Activated naive CD4-positive, alpha-beta T cell treated with anti-CD3 and anti-CD28 coated beads, Interleukin-2, amount 50 U/mL, for 24 hours (primary cell): Measurements from ENCODE around the gene CBX6.
A peak's percentile ranks its signal among the peaks of the same experiment; 100 is the strongest.
"Not testable (repeated sequence)": the region's sequence is repeated elsewhere in the genome, so short reads cannot be mapped to it uniquely, and the experiment has no call there.

Experiments used
- H3K27ac Mint-ChIP-seq: one replicate; pipeline ENCODE4 v1.8.0; 2021; ENCODE audit warnings: mild to moderate bottlenecking, mixed read lengths
- H3K27me3 Mint-ChIP-seq: one replicate; pipeline ENCODE4 v1.8.0; 2021; ENCODE audit warnings: mixed read lengths
- H3K36me3 Mint-ChIP-seq: one replicate; pipeline ENCODE4 v1.8.0; 2021; ENCODE audit warnings: mixed read lengths
- H3K4me1 Mint-ChIP-seq: one replicate; pipeline ENCODE4 v1.8.0; 2021; ENCODE audit warnings: mixed read lengths
- H3K4me3 Mint-ChIP-seq: one replicate; pipeline ENCODE4 v1.8.0; 2021; ENCODE audit warnings: mild to moderate bottlenecking, mixed read lengths
- H3K9me3 Mint-ChIP-seq: one replicate; pipeline ENCODE4 v1.8.0; 2021; ENCODE audit warnings: mixed read lengths

CBX6 gene

DNA sequence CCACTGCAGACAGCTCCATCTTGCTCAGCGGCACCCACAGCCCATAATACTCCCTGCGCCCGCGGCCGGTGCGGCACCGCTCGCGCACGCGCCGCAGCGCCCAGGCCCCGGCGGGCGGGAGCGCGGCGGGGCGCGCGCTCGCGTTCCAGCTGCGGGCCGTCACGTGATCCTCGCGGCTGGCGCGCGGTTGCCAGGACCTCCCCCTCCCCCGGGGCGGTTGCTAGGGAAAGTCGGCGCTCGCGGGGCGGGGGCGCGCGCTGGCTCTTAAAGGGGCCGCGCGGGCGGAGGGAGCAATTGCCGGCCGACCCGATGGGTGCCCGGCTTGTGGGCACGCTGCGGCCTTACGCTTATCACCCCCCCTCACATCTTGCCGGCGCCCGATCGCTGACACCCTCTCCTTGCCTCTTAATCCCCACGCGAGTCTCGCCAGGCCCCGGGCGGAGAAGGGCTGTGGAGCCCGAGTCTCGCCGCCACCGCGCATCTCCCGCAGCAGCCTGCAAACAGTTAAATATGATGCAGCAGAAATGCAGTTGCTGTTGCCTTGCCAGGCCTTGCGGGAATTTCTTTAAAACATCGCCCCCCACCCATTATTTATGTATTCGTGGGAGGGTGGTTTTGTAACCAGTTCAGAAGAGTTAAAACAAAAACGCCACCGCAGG, at the start of gene CBX6:
Gene CBX6 (minus strand): TSS at position 45 of the 659 bp plus-strand sequence. CDS start 26 bp downstream, at position 19.
- Mint-ChIP-seq H3K4me1 (peaks cover 60% of the 10 kb centered on the region), H3K27me3 (no peaks in the 10 kb centered on the region), H3K36me3 (peaks cover 6% of the 10 kb centered on the region), H3K4me3 (peak within 1 kb of the TSS; percentile 94), H3K9me3 (no peaks in the 10 kb centered on the region), H3K27ac (peak within 1 kb of the TSS; percentile 97)

DNA sequence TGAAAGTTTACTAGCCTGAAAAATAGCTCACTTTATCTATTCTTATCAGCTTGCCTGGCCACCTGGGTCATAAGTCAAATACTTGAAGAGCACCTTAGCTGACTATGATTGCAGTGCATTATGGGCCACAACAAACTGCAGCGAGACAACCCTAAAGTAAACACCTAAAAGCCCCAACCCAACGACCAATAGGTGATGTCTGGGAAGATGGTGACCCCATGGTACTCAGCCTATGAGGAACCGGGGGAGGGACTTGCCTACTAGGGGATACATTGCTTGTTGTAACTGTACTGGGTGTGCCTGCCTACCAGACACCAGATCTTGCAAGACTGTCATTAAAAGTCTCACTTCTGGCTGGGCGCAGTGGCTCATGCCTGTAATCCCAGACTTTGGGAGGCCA, 49.8 kb upstream of the CBX6 start:
- no peak overlapping the region for H3K27ac Mint-ChIP-seq
- H3K4me3 Mint-ChIP-seq: no peak overlapping the region
- H3K9me3 Mint-ChIP-seq: no peaks in the 10 kb centered on the region
- peaks cover 3% of the 10 kb centered on the region for H3K4me1 Mint-ChIP-seq
- H3K36me3 Mint-ChIP-seq: no peaks in the 10 kb centered on the region
- H3K27me3 Mint-ChIP-seq: peaks cover 7% of the 10 kb centered on the region

DNA sequence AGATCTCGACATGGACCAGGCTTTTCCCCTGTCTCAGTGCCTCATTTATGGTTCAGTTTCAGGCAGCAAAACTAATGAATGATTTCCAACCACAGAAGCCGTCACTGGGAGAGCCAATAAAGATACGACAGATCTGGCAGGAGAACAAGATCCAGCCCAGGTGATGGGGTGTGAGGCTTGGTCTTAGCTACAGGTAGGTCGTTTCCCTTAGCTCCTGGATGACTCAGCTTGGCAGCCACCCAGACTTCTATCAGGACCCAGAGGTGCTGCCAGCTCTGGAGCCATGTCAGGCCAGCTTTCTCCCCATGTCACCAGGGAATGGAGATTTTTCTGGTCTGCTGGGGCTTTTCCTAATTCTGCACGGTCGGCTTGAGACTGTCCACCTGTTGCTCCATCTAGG, 49.1 kb upstream of the CBX6 start:
- H3K36me3 Mint-ChIP-seq: no peaks in the 10 kb centered on the region
- peaks cover 3% of the 10 kb centered on the region for H3K4me1 Mint-ChIP-seq
- H3K4me3 Mint-ChIP-seq: no peak overlapping the region

DNA sequence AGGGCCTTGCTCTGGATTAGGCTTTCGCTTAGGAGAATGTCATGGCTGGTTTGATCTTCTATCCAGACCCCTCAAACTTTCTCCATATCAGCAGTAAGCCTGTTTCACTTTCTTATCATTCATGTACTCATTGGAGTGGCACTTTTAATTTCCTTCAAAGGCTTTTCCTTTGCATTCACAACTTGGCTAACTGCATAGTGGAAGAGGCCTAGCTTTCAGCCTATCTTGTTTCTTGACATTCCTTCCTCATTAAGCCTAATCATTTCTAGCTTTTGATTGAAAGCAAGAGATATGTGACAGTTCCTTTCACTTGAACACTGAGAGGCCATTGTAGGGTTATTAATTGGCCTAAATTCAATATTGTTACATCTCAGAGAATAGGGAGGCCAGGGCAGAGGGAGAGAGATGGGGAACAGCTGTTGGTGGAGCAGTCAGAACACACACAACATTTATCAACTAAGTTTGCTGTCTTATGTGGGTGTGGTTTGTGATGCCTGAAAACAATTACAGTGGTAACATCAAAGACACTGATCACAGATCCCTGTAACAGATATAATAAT, 47.7 kb upstream of the CBX6 start:
- no peaks in the 10 kb centered on the region for H3K36me3 Mint-ChIP-seq
- no peak overlapping the region for H3K27ac Mint-ChIP-seq
- H3K9me3 Mint-ChIP-seq: no peaks in the 10 kb centered on the region

More for the DNA sequence above, 49.1 kb upstream of the CBX6 start:
- Mint-ChIP-seq H3K27me3 (peaks cover 7% of the 10 kb centered on the region), H3K9me3 (no peaks in the 10 kb centered on the region), H3K27ac (no peak overlapping the region)

DNA sequence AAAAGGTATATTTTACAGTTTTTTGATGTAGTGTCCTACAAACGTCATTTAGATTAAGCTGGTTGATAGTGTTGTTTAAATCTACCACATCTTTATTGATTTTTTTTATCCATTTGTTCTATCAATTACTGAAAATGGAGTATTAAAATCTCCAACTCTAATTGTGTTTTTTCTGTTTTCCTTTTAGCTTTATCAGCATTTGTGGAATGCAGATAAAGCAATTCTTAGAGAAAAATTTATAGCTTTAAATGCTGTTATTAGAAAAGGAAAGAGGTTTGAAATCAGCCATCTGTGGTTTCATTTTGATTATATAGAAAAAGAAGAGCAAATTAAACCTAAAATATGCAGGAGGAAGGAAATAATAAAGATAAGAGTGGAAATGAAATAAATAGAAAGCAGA, 39.4 kb upstream of the CBX6 start:
- H3K27me3 Mint-ChIP-seq: peaks cover 5% of the 10 kb centered on the region
- H3K9me3 Mint-ChIP-seq: no peaks in the 10 kb centered on the region
- no peaks in the 10 kb centered on the region for H3K4me1 Mint-ChIP-seq
- no peaks in the 10 kb centered on the region for H3K36me3 Mint-ChIP-seq
- H3K4me3 Mint-ChIP-seq: no peak overlapping the region
- no peak overlapping the region for H3K27ac Mint-ChIP-seq

More for the DNA sequence above, 47.7 kb upstream of the CBX6 start:
- Mint-ChIP-seq H3K27me3 (peaks cover 7% of the 10 kb centered on the region), H3K4me1 (peaks cover 3% of the 10 kb centered on the region), H3K4me3 (no peak overlapping the region)

DNA sequence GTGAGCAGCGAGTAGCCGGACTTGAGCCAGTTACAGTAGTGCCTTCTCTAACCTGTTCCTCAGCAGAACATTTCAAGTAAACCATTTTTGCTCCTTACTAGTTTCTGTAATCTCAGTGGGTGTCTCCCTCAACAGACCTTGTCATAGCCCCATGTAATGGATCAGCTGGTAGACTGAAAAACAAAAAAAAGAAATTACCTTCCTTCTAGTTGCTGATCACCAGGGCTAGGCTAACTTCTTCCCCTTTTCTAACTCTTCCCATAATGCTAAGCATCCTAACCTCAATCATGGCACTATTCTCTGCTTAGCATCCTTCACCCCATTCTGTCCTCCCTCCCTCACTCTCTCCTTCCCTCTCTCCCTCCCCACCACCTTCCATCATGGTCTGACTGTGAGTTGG, 35.8 kb upstream of the CBX6 start:
- H3K27me3 Mint-ChIP-seq: peaks cover 8% of the 10 kb centered on the region
- no peak overlapping the region for H3K4me3 Mint-ChIP-seq
- peaks cover 4% of the 10 kb centered on the region for H3K36me3 Mint-ChIP-seq
- H3K27ac Mint-ChIP-seq: no peak overlapping the region
- H3K9me3 Mint-ChIP-seq: peaks cover 6% of the 10 kb centered on the region
- H3K4me1 Mint-ChIP-seq: no peaks in the 10 kb centered on the region

DNA sequence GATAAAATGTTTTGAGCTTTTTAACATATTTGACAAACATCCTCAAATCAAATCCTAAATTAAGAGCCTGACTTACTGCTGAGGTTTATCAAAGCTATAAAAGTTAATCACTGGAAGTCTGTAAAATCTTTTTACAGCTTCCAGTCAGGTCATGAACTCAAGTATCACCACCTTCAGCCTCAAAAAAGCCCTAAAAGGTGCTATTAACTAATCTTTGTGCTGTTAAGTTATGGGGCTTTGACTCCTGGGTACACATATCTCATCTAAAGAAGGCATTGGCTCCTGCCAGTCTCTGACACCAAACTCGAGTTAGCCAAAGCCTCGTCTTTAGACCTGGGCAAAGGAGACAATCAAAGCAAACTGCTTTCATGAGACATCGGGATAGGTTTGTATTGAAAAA, 34.0 kb upstream of the CBX6 start:
- Mint-ChIP-seq H3K27ac (no peak overlapping the region), H3K27me3 (peaks cover 6% of the 10 kb centered on the region), H3K36me3 (peaks cover 4% of the 10 kb centered on the region), H3K4me1 (no peaks in the 10 kb centered on the region), H3K4me3 (no peak overlapping the region), H3K9me3 (peaks cover 6% of the 10 kb centered on the region)

DNA sequence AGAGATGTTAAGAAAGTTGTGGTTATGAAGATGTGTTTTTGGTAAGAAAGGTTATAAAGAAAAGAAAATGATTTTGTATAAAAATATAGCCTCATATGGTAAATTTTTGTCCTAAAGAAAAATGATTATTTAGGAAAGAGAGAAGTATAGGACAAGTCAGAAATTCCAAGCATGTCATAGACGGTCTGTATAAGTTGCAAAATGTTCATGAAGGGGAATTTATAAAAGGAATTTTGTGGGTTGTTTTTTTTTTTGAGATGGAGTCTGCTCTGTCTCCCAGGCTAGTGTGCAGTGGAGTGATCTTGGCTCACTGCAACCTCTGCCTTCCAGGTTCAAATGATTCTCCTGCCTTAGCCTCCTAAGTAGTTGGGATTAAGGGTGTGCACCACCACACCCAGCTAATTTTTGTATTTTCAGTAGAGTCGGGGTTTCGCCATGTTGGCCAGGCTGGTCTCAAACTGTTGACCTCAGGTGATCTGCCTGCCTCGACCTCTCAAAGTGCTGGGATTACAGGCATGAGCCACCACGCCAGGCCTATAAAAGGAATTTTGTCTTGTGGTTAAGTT, 32.1 kb upstream of the CBX6 start:
- not testable (repeated sequence) for H3K36me3 Mint-ChIP-seq, H3K4me3 Mint-ChIP-seq

DNA sequence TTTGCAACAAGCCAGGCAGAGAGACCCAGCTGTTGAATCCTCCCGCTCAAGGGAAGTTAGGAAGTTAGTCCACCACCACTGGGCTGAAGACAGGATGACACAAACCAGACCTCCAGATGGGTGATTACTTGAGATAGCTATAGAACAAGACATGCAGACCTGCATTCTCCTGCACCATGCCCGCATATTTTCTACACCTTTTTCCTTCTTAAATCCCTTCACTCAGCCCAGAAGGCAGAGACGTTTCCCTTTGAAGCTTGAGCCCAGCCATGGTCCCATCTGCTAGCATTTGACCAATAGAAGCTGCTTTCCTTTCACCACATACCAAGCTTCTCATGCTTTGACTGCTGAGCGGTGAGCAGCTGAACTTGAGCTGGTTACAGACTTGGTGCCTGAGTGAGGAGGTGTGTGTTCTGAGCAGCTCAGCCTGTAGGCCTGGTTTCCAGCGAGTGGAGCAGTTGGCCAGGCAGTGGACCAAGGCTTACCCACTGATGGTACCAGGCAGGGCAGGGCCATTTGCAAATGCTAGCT, 29.2 kb upstream of the CBX6 start:
- Mint-ChIP-seq H3K27ac (no peak overlapping the region), H3K27me3 (peaks cover 4% of the 10 kb centered on the region), H3K9me3 (peaks cover 6% of the 10 kb centered on the region), H3K4me3 (no peak overlapping the region), H3K36me3 (peaks cover 4% of the 10 kb centered on the region), H3K4me1 (no peaks in the 10 kb centered on the region)

More for the DNA sequence above, 32.1 kb upstream of the CBX6 start:
- not testable (repeated sequence) for H3K9me3 Mint-ChIP-seq, H3K27me3 Mint-ChIP-seq, H3K4me1 Mint-ChIP-seq, H3K27ac Mint-ChIP-seq

DNA sequence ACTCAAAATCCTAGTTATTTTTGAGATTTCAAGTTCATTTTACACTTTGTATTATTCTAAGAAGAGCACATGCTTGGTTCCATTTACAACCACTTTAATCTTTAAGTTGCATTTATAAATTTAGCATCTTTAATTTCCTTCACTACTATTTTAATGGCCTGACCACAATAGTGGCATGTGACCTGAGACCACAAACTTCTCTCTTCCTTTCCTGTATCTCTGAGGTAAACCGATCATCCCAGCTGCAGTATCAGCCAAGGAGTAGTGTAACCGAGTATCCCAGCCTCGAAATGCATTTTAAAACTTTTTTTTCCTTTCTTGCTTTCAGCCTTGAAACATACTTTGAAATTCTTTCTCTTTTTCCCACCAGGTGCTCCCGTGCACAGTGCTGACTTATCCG, 28.7 kb upstream of the CBX6 start:
- Mint-ChIP-seq H3K27me3 (peaks cover 4% of the 10 kb centered on the region), H3K9me3 (peaks cover 6% of the 10 kb centered on the region), H3K27ac (no peak overlapping the region), H3K4me1 (no peaks in the 10 kb centered on the region), H3K4me3 (no peak overlapping the region), H3K36me3 (peaks cover 4% of the 10 kb centered on the region)

DNA sequence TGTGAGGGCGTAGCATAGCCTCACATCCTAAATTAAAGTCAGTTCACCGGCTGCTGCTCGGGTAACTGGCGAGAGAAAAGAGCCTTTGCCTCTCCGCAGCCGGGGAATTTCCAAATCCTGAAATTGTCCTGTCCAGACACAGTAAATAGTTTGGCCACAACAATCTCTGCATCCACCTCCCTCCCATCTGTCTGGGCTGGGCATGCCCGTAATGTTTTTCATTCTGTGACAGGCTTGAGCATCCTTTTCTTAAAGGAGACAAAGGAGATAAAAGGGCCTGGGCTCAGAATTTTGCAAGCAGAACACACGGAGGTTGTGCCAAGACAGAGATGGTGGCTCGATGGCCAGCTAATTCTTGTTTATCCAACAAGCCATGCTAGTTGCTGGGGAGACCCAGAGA, 19.2 kb upstream of the CBX6 start:
- no peaks in the 10 kb centered on the region for H3K36me3 Mint-ChIP-seq

DNA sequence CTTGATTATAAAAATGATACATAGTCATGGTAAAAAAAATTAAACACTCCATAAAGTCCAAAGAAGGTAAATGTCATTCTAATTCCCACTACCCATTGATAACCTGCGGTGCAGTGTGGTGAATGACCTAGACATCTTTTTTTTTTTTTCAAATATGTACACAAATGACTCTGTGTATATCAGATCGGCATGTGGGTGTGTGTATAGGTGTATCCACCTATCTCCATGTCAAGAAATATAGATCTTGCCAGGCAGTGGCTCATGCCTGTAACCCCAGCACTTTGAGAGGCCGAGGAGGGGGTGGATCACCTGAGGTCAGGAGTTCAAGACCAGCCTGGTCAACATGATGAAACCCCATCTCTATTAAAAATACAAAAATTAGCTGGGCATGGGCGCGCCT, 18.4 kb upstream of the CBX6 start:
- Mint-ChIP-seq H3K4me3 (no peak overlapping the region), H3K9me3 (no peaks in the 10 kb centered on the region), H3K36me3 (no peaks in the 10 kb centered on the region), H3K27ac (no peak overlapping the region), H3K4me1 (no peaks in the 10 kb centered on the region), H3K27me3 (no peaks in the 10 kb centered on the region)

More for the DNA sequence above, 19.2 kb upstream of the CBX6 start:
- Mint-ChIP-seq H3K4me3 (no peak overlapping the region), H3K27ac (no peak overlapping the region), H3K9me3 (no peaks in the 10 kb centered on the region), H3K27me3 (no peaks in the 10 kb centered on the region), H3K4me1 (no peaks in the 10 kb centered on the region)

DNA sequence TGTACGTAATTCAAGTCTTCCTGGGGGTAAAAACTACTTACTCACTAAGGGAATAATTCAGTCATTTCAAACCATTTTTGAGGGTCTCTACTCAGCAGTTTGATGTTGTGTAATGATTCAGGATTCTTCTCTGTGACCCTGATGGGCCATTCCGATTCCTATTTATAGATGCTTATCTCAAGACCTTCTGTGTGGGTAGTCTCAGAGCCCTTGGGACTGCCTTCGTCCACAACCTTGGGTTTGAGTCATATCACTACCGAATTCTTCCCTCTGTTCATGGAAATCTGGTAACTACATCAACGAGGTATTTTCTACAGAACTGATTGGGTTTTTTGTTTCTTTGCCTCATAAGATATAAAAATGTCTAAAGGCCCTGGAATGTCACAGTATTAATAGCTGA, 14.3 kb upstream of the CBX6 start:
- Mint-ChIP-seq H3K36me3 (no peaks in the 10 kb centered on the region), H3K27me3 (no peaks in the 10 kb centered on the region), H3K4me1 (peaks cover 22% of the 10 kb centered on the region), H3K27ac (no peak overlapping the region), H3K4me3 (no peak overlapping the region), H3K9me3 (no peaks in the 10 kb centered on the region)

DNA sequence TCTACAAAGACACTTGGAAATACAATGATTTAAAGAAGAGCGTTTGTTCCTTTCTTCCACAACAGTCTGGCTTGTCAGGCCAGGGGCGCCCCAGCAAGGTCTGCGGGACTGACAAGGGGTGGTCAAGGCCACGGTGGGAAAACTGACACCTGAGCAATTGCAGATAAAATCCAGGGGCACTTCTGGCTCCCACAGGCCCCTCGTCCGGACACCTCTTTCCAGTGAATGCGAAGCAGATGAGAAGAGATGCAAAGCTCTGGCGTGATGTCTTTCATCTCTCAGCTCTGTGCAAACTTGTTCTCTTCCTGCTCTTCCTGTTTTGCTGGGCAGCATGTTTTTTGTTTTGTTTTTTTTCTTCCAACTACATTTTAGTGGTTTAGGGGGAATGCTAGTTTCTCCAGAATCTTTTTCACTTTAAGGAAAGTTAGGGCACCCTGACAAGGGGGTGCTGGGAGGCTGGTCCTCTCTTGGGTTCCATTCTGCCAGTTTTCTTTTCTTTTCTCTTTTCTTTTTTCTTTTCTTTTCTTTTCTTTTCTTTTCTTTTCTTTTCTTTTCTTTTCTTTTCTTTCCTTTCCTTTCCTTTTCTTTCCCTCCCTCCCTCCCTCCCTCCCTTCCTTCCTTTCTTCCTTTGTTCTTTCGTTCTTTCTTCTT, 11.1 kb upstream of the CBX6 start:
- peak overlapping the region; percentile 55 for H3K27ac Mint-ChIP-seq
- peak overlapping the region; percentile 70 for H3K4me3 Mint-ChIP-seq
- H3K27me3 Mint-ChIP-seq: no peaks in the 10 kb centered on the region
- no peaks in the 10 kb centered on the region for H3K36me3 Mint-ChIP-seq
- H3K4me1 Mint-ChIP-seq: peaks cover 25% of the 10 kb centered on the region
- H3K9me3 Mint-ChIP-seq: no peaks in the 10 kb centered on the region

DNA sequence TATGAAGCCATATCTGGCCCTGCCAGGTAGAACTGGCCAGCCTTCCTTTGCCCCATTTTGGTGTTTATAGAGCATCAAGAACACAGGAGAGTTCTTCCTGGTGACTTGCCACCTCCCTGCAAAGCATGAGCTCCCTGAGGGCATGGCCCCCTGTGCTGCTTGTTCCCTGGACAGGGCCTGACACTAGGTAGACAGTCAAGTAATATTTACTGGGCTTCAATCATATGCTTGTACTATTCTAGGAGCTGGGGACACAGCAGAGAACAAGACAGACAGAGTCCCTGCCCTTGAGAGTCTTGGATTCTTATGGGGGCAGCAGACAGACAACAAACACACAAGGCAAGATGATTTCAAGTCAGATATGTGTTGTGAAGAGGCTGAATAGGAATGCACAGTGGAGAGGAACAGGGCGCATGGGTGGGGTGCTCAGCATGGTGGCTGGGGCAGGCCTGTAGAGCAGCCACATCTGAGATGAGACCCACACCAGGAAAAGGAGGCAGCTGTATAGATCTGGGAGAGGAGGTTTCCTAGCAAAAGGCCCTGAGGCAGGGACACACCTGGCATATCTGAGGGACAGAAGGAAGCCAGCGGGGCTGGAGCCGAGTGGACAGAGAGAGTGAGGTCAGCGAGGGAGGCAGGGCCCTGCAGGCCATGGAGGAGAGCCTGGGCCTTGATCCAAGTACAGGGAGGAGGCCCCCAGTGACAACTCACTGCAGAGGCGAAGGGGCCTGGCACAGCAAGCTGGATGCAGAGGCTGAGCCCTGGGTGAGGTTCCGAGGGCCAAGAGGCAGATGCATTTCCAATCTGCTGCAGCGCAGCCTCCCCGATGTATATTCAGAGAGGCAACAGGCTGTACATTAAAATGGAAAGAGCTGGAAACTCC, 10.2 kb upstream of the CBX6 start:
- peaks cover 25% of the 10 kb centered on the region for H3K4me1 Mint-ChIP-seq
- H3K9me3 Mint-ChIP-seq: no peaks in the 10 kb centered on the region
- no peaks in the 10 kb centered on the region for H3K36me3 Mint-ChIP-seq
- H3K27me3 Mint-ChIP-seq: no peaks in the 10 kb centered on the region
- peak overlapping the region; percentile 88 for H3K27ac Mint-ChIP-seq
- H3K4me3 Mint-ChIP-seq: peak overlapping the region; percentile 75
